ENCODE results near the gene ATPAF2.

- TF ChIP-seq CTCF (IDR thresholded peaks at IDR 0.05) (no peak), POLR2AphosphoS5 (IDR thresholded peaks at IDR 0.05) (no peak), POLR2A (IDR thresholded peaks at IDR 0.05) (no peak), EP300 (IDR thresholded peaks at IDR 0.05) (no peak)
These were observed 45.6 kb downstream of the ATPAF2 start for GRCh38 chr17:17993366-17993765.
